Liver (tissue), 9 donors: ENCODE data around the gene CDK5R2. TPM values are rescaled to one million over a fixed set of nuclear protein-coding genes. Genes with fewer than 3 reads are reported as not detected.

Experiments
- DNase-seq: peaks from one replicate; pipeline ENCODE4 v3.0.0-alpha.2; 2017; ENCODE audit warnings: low spot score
- H3K27ac ChIP-seq, 2 donors: one replicate each; pipeline ENCODE4 v1.7.0; 2013; ENCODE audit warnings: inconsistent platforms in 2 of 2, low read length in 2 of 2, control low read depth in 1 of 2, low read depth in 1 of 2, mild to moderate bottlenecking in 1 of 2
- H3K27me3 ChIP-seq, 4 donors: one replicate each; pipeline versions ENCODE4 v1.6.1 to v1.7.0; 2013; ENCODE audit warnings: low read length in 3 of 4, inconsistent platforms in 1 of 4, mild to moderate bottlenecking in 1 of 4, moderate library complexity in 1 of 4; ENCODE audit not compliant: control insufficient read depth in 4 of 4, insufficient read depth in 4 of 4
- H3K36me3 ChIP-seq, 4 donors: one replicate each; pipeline versions ENCODE4 v1.6.1 to v1.7.0; 2013; ENCODE audit warnings: low read length in 3 of 4, mild to moderate bottlenecking in 3 of 4, low read depth in 1 of 4, moderate library complexity in 1 of 4; ENCODE audit not compliant: control insufficient read depth in 4 of 4, insufficient read depth in 3 of 4
- H3K4me1 ChIP-seq, 4 donors: one replicate each; pipeline versions ENCODE4 v1.6.1 to v1.7.0; 2013; ENCODE audit warnings: low read length in 3 of 4, mild to moderate bottlenecking in 3 of 4, moderate library complexity in 1 of 4; ENCODE audit not compliant: control insufficient read depth in 4 of 4, insufficient read depth in 4 of 4
- H3K4me3 ChIP-seq, 3 donors: one replicate each; pipeline versions ENCODE4 v1.6.1 to v1.7.0; 2013; ENCODE audit warnings: low read length in 3 of 3, control low read depth in 1 of 3, low read depth in 1 of 3, mild to moderate bottlenecking in 1 of 3
- H3K9ac ChIP-seq, 2 donors: one replicate each; pipeline ENCODE4 v1.7.0; 2013; ENCODE audit warnings: low read length in 2 of 2, mild to moderate bottlenecking in 2 of 2, moderate library complexity in 2 of 2, control low read depth in 1 of 2, low read depth in 1 of 2
- H3K9me3 ChIP-seq, 4 donors: one replicate each; pipeline versions ENCODE4 v1.6.1 to v1.7.0; 2013; ENCODE audit warnings: low read length in 3 of 4; ENCODE audit not compliant: control insufficient read depth in 4 of 4
- EGR1 ChIP-seq, 2 donors: IDR thresholded peaks; 2 replicates each; pipeline ENCODE4 v1.6.1; 2016 to 2018; ENCODE audit warnings: antibody characterized with exemption in 2 of 2, low read depth in 2 of 2
- FOXA1 ChIP-seq: IDR thresholded peaks from 2 replicates; pipeline ENCODE4 v1.6.1; 2016; ENCODE audit warnings: antibody characterized with exemption
- FOXA2 ChIP-seq: IDR thresholded peaks from 2 replicates; pipeline ENCODE4 v1.6.1; 2016; ENCODE audit warnings: antibody characterized with exemption
- GABPA ChIP-seq, 2 donors: IDR thresholded peaks in 1 of 2; conservative IDR thresholded peaks in 1 of 2; 2 replicates each; pipeline ENCODE4 v1.6.1; 2016; ENCODE audit warnings: antibody characterized with exemption in 2 of 2, mild to moderate bottlenecking in 1 of 2, moderate library complexity in 1 of 2
- HNF4A ChIP-seq, 2 donors: conservative IDR thresholded peaks; 2 replicates each; pipeline ENCODE4 v1.6.1; 2016; ENCODE audit warnings: antibody characterized with exemption in 2 of 2, mild to moderate bottlenecking in 2 of 2
- HNF4G ChIP-seq: IDR thresholded peaks from 2 replicates; pipeline ENCODE4 v1.6.1; 2016; ENCODE audit warnings: antibody characterized with exemption
- JUND ChIP-seq, 2 donors: IDR thresholded peaks; 2 replicates each; pipeline ENCODE4 v1.6.1; 2016; ENCODE audit warnings: antibody characterized with exemption in 2 of 2
- NR2F2 ChIP-seq: IDR thresholded peaks from 2 replicates; pipeline ENCODE4 v1.6.1; 2016; ENCODE audit warnings: antibody characterized with exemption
- RAD21 ChIP-seq, 2 donors: IDR thresholded peaks; 2 replicates each; pipeline ENCODE4 v1.6.1; 2016; ENCODE audit warnings: antibody characterized with exemption in 2 of 2, mild to moderate bottlenecking in 2 of 2
- RXRA ChIP-seq, 2 donors: IDR thresholded peaks; 2 replicates each; pipeline ENCODE4 v1.6.1; 2017 to 2018; ENCODE audit warnings: antibody characterized with exemption in 2 of 2, mild to moderate bottlenecking in 1 of 2
- SP1 ChIP-seq: IDR thresholded peaks from 2 replicates; pipeline ENCODE4 v1.6.1; 2018; ENCODE audit warnings: antibody characterized with exemption, mild to moderate bottlenecking
- TAF1 ChIP-seq: conservative IDR thresholded peaks from 2 replicates; pipeline ENCODE4 v1.6.1; 2016; ENCODE audit warnings: antibody characterized with exemption, mild to moderate bottlenecking
- YY1 ChIP-seq: IDR thresholded peaks from 2 replicates; pipeline ENCODE4 v1.6.1; 2016; ENCODE audit warnings: antibody characterized with exemption, mild to moderate bottlenecking
- WGBS: extraction: QIAGEN DNeasy Blood & Tissue Kit; methylation state at CpG from one replicate; pipeline ENCODE4 v1.1.7; 2013; 5-methylcytosine and 5-hydroxymethylcytosine counted together
- polyA plus RNA-seq, 2 donors: library from polyadenylated mRNA; stranded (reverse) in 1 of 2; unstranded in 1 of 2; fragments of 200-250 nt in 1 of 2; fragments of >200 nt in 1 of 2; fragmentation: Nextera tagmentation in 1 of 2; extraction: Ambion mirVana in 1 of 2; gene quantifications; one replicate each; pipeline versions ENCODE4 v1.2.1 to v1.2.3, GENCODE V29; 2013 to 2015
- total RNA-seq, 2 donors: library from RNA; depleted of rRNA; stranded (reverse); fragments of >200 nt; gene quantifications; one replicate each; pipeline ENCODE4 v1.2.3, GENCODE V29; 2014
- TF ChIP-seq, protein P1 (sequence below): IDR thresholded peaks from 2 replicates; pipeline ENCODE4 v1.6.1; 2016; ENCODE audit warnings: antibody characterized with exemption, mild to moderate bottlenecking
- TF ChIP-seq, protein P2 (sequence below): fragments of 150-350 bp; IDR thresholded peaks from 2 replicates; pipeline ENCODE4 v1.5.1; 2017; ENCODE audit warnings: improper control_type of control experiment, low read depth, low read length; ENCODE audit not compliant: missing input control
- TF ChIP-seq, protein P3 (sequence below): IDR thresholded peaks from 2 replicates; pipeline ENCODE4 v1.6.1; 2016; ENCODE audit warnings: antibody characterized with exemption
- TF ChIP-seq, protein P4 (sequence below): IDR thresholded peaks from 2 replicates; pipeline ENCODE4 v1.6.1; 2016; ENCODE audit warnings: antibody characterized with exemption
- TF ChIP-seq, protein P5 (sequence below): IDR thresholded peaks from 2 replicates; pipeline ENCODE4 v1.6.1; 2016; ENCODE audit warnings: antibody characterized with exemption
- donor health status: healthy.
- donor health status: healthy.
- donor health status: healthy.
- donor health status: healthy.
- donor health status: healthy.

The CDK5R2 gene
- total and polyA plus RNA-seq, 4 donors, result not detected

DNA sequence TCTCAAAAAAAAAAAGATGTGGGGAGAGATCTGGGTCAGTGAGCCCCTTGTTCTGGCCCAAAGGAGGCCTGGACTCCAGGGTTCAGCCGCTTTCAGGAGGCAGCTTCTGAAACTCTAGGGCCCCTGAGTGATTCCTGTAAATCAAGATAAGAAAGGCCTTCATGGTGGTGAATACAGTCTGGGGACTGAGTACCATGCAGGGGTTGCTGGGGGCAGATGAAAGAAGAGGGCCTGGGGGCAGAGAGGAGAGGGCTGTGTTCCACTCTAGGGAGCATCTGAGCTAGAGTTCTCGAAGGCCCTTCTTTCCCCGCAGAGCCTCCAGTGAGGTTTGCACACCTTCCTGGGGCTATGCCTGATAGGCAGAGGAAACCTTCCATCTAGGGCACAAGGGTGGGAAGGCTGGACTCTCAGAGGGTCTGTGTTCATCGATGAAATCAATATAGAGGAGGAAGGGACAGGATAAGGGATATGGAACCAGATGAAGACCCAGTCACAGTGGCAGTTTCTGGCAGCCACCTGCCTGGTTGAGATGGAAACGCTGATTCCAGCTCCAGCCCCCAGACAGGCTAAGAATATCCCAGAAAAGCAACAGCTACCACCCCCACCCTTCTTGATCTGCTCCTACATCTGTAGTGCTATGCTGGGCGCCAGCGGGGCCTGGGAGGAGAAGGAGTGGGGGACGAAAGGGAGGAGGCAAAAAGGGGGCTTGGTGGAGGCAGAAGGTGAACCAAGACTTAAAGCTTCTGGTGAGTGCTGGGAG lies 4.7 kb upstream of the CDK5R2 start:
- peaks cover 0 to 3% (median 0%) of the 10 kb centered on the region in 4 donors for H3K9me3 ChIP-seq
- 80% methylated on average over 8 of the region's 8 CpGs for WGBS
- TF ChIP-seq HNF4G, result no peak
- TF ChIP-seq RAD21 (IDR thresholded peaks at IDR 0.05), result no peak
- TF ChIP-seq, protein P1, sequence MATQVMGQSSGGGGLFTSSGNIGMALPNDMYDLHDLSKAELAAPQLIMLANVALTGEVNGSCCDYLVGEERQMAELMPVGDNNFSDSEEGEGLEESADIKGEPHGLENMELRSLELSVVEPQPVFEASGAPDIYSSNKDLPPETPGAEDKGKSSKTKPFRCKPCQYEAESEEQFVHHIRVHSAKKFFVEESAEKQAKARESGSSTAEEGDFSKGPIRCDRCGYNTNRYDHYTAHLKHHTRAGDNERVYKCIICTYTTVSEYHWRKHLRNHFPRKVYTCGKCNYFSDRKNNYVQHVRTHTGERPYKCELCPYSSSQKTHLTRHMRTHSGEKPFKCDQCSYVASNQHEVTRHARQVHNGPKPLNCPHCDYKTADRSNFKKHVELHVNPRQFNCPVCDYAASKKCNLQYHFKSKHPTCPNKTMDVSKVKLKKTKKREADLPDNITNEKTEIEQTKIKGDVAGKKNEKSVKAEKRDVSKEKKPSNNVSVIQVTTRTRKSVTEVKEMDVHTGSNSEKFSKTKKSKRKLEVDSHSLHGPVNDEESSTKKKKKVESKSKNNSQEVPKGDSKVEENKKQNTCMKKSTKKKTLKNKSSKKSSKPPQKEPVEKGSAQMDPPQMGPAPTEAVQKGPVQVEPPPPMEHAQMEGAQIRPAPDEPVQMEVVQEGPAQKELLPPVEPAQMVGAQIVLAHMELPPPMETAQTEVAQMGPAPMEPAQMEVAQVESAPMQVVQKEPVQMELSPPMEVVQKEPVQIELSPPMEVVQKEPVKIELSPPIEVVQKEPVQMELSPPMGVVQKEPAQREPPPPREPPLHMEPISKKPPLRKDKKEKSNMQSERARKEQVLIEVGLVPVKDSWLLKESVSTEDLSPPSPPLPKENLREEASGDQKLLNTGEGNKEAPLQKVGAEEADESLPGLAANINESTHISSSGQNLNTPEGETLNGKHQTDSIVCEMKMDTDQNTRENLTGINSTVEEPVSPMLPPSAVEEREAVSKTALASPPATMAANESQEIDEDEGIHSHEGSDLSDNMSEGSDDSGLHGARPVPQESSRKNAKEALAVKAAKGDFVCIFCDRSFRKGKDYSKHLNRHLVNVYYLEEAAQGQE, result no peak
- no peak for TF ChIP-seq TAF1
- TF ChIP-seq EGR1 (IDR thresholded peaks at IDR 0.05; ENCODE audit: low read depth in 2 of 2), result no peak
- H3K4me1 ChIP-seq, result peaks cover 0 to 4% (median 2%) of the 10 kb centered on the region in 4 donors
- H3K27me3 ChIP-seq, result no peaks in the 10 kb centered on the region
- H3K4me3 ChIP-seq, result no peak overlapping the region
- no peak overlapping the region for H3K9ac ChIP-seq
- no peak overlapping the region for H3K27ac ChIP-seq
- no peak for DNase-seq
- H3K36me3 ChIP-seq, result no peaks in the 10 kb centered on the region

DNA sequence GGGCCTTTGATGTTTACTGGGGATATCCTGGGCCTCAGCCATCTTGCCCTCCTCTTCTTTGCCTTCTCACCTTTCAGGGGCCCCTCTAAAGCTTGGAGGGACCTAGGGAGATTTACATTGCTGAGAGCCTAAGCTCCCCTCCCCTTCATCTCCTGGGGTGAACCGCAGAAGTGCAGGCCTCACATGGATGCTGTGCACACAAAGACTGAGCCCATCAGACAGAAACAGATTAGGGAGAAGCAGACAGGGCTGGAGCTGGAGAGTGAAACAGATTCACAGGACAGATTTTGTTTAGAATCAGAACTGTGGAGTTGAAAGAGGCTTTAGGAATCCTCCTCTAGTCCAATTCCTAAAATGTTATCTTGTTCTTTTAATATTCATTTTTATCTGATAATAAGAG lies 3.4 kb upstream of the CDK5R2 start:
- peaks cover 0 to 3% (median 0%) of the 10 kb centered on the region in 4 donors for H3K9me3 ChIP-seq
- DNase-seq, result no peak
- H3K36me3 ChIP-seq, result no peaks in the 10 kb centered on the region
- 64% methylated on average over 1 of the region's 1 CpG for WGBS
- H3K27me3 ChIP-seq, result peaks cover 0 to 7% (median 0%) of the 10 kb centered on the region in 4 donors
- TF ChIP-seq HNF4A (conservative IDR thresholded peaks at IDR 0.05) (no peak), TAF1 (no peak), SP1 (no peak), NR2F2 (no peak), HNF4G (no peak), FOXA2 (no peak), YY1 (no peak), RAD21 (IDR thresholded peaks at IDR 0.05) (no peak), JUND (IDR thresholded peaks at IDR 0.05) (no peak), GABPA (IDR thresholded peaks at IDR 0.05 in 1 of 2, conservative IDR thresholded peaks at IDR 0.05 in 1 of 2) (no peak), FOXA1 (no peak), RXRA (IDR thresholded peaks at IDR 0.05) (no peak), EGR1 (IDR thresholded peaks at IDR 0.05; ENCODE audit: low read depth in 2 of 2) (no peak)
- TF ChIP-seq, protein P2, sequence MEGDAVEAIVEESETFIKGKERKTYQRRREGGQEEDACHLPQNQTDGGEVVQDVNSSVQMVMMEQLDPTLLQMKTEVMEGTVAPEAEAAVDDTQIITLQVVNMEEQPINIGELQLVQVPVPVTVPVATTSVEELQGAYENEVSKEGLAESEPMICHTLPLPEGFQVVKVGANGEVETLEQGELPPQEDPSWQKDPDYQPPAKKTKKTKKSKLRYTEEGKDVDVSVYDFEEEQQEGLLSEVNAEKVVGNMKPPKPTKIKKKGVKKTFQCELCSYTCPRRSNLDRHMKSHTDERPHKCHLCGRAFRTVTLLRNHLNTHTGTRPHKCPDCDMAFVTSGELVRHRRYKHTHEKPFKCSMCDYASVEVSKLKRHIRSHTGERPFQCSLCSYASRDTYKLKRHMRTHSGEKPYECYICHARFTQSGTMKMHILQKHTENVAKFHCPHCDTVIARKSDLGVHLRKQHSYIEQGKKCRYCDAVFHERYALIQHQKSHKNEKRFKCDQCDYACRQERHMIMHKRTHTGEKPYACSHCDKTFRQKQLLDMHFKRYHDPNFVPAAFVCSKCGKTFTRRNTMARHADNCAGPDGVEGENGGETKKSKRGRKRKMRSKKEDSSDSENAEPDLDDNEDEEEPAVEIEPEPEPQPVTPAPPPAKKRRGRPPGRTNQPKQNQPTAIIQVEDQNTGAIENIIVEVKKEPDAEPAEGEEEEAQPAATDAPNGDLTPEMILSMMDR, result no peak
- TF ChIP-seq, protein P3, sequence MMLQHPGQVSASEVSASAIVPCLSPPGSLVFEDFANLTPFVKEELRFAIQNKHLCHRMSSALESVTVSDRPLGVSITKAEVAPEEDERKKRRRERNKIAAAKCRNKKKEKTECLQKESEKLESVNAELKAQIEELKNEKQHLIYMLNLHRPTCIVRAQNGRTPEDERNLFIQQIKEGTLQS, result no peak
- TF ChIP-seq, protein P1, result no peak
- TF ChIP-seq, protein P4, sequence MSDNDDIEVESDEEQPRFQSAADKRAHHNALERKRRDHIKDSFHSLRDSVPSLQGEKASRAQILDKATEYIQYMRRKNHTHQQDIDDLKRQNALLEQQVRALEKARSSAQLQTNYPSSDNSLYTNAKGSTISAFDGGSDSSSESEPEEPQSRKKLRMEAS, result no peak
- TF ChIP-seq, protein P5, sequence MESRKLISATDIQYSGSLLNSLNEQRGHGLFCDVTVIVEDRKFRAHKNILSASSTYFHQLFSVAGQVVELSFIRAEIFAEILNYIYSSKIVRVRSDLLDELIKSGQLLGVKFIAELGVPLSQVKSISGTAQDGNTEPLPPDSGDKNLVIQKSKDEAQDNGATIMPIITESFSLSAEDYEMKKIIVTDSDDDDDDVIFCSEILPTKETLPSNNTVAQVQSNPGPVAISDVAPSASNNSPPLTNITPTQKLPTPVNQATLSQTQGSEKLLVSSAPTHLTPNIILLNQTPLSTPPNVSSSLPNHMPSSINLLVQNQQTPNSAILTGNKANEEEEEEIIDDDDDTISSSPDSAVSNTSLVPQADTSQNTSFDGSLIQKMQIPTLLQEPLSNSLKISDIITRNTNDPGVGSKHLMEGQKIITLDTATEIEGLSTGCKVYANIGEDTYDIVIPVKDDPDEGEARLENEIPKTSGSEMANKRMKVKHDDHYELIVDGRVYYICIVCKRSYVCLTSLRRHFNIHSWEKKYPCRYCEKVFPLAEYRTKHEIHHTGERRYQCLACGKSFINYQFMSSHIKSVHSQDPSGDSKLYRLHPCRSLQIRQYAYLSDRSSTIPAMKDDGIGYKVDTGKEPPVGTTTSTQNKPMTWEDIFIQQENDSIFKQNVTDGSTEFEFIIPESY, result no peak
- peaks cover 0 to 12% (median 5%) of the 10 kb centered on the region in 4 donors for H3K4me1 ChIP-seq
- H3K4me3 ChIP-seq, result no peak overlapping the region
- H3K9ac ChIP-seq, result no peak overlapping the region
- no peak overlapping the region for H3K27ac ChIP-seq
